GM12878 (cell line): ENCODE results near the gene CDYL2.

Experiments
- EZH2 ChIP-seq: IDR thresholded peaks from 2 replicates; pipeline ENCODE4 v1.6.1; 2012; ENCODE audit warnings: low read depth, mild to moderate bottlenecking, control low read depth, inconsistent platforms, low read length, borderline replicate concordance; ENCODE audit not compliant: control insufficient read depth
- HDGF ChIP-seq: fragments of 450-650 bp; IDR thresholded peaks from 2 replicates; pipeline ENCODE4 v1.6.1; 2016; ENCODE audit warnings: antibody characterized with exemption
- POLR2A ChIP-seq: IDR thresholded peaks from 2 replicates; pipeline ENCODE4 v1.6.1; 2011; ENCODE audit warnings: low read depth, mild to moderate bottlenecking, low read length
- RAD51 ChIP-seq: fragments of 450-650 bp; IDR thresholded peaks from 2 replicates; pipeline ENCODE4 v1.6.1; 2016; ENCODE audit warnings: moderate library complexity, mild to moderate bottlenecking, inconsistent platforms
- SMC3 ChIP-seq: IDR thresholded peaks from 2 replicates; pipeline ENCODE4 v1.6.1; 2011; ENCODE audit warnings: low read length, improper control_type of control experiment, borderline replicate concordance
- ZBTB11 ChIP-seq: fragments of 450-650 bp; formaldehyde crosslinking; IDR thresholded peaks from 2 replicates; pipeline ENCODE4 v1.5.0; 2022; ENCODE audit warnings: mild to moderate bottlenecking, missing genetic modification characterization
- TF ChIP-seq, protein P1 (sequence below), 3 experiments: IDR thresholded peaks in 2 of 3; conservative IDR thresholded peaks in 1 of 3; 2 replicates each; pipeline ENCODE4 v1.5.1; 2011; ENCODE audit warnings: low read depth in 3 of 3, low read length in 3 of 3, mild to moderate bottlenecking in 3 of 3, control low read depth in 2 of 3, moderate library complexity in 2 of 3, inconsistent platforms in 1 of 3, mixed read lengths in 1 of 3; ENCODE audit not compliant: control insufficient read depth in 2 of 3, insufficient read depth in 1 of 3; ENCODE audit errors: extremely low read depth in 1 of 3
- TF ChIP-seq, protein P2 (sequence below): fragments of 450-650 bp; IDR thresholded peaks from 2 replicates; pipeline ENCODE4 v1.6.1; 2018; ENCODE audit warnings: borderline replicate concordance, mild to moderate bottlenecking; ENCODE audit not compliant: partially characterized antibody

- TF ChIP-seq, protein P1, sequence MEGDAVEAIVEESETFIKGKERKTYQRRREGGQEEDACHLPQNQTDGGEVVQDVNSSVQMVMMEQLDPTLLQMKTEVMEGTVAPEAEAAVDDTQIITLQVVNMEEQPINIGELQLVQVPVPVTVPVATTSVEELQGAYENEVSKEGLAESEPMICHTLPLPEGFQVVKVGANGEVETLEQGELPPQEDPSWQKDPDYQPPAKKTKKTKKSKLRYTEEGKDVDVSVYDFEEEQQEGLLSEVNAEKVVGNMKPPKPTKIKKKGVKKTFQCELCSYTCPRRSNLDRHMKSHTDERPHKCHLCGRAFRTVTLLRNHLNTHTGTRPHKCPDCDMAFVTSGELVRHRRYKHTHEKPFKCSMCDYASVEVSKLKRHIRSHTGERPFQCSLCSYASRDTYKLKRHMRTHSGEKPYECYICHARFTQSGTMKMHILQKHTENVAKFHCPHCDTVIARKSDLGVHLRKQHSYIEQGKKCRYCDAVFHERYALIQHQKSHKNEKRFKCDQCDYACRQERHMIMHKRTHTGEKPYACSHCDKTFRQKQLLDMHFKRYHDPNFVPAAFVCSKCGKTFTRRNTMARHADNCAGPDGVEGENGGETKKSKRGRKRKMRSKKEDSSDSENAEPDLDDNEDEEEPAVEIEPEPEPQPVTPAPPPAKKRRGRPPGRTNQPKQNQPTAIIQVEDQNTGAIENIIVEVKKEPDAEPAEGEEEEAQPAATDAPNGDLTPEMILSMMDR (IDR thresholded peaks at IDR 0.05 in 2 of 3, conservative IDR thresholded peaks at IDR 0.05 in 1 of 3; ENCODE audit: control insufficient read depth in 2 of 3, extremely low read depth in 1 of 3, insufficient read depth in 1 of 3, low read depth in 3 of 3, low read length in 3 of 3) = no peak
- no peak for TF ChIP-seq ZBTB11 (CRISPR knock-in tag)
- no peak for TF ChIP-seq HDGF
- no peak for TF ChIP-seq SMC3
- TF ChIP-seq, protein P2, sequence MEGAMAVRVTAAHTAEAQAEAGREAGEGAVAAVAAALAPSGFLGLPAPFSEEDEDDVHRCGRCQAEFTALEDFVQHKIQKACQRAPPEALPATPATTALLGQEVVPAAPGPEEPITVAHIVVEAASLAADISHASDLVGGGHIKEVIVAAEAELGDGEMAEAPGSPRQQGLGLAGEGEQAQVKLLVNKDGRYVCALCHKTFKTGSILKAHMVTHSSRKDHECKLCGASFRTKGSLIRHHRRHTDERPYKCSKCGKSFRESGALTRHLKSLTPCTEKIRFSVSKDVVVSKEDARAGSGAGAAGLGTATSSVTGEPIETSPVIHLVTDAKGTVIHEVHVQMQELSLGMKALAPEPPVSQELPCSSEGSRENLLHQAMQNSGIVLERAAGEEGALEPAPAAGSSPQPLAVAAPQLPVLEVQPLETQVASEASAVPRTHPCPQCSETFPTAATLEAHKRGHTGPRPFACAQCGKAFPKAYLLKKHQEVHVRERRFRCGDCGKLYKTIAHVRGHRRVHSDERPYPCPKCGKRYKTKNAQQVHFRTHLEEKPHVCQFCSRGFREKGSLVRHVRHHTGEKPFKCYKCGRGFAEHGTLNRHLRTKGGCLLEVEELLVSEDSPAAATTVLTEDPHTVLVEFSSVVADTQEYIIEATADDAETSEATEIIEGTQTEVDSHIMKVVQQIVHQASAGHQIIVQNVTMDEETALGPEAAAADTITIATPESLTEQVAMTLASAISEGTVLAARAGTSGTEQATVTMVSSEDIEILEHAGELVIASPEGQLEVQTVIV = no peak
- TF ChIP-seq EZH2 = no peak
- TF ChIP-seq POLR2A = no peak
- TF ChIP-seq RAD51 = no peak
These were observed 32.4 kb upstream of the CDYL2 start for GRCh38 chr16:80836846-80837245.
